Suprapubic skin (tissue), 4 donors: Measurements from ENCODE around the gene LIMD2. TPM values are rescaled to one million over a fixed set of nuclear protein-coding genes. Genes with fewer than 3 reads are reported as not detected.

Experiments
- DNase-seq, 2 donors: peaks; one replicate each; pipeline ENCODE4 v3.0.0-alpha.2; 2019; ENCODE audit warnings: low spot score in 2 of 2
- H3K27ac ChIP-seq: fragments of 200-600 bp; sonication (generic); one replicate; pipeline ENCODE4 v1.5.1; 2019
- H3K27me3 ChIP-seq: fragments of 200-600 bp; sonication (generic); one replicate; pipeline ENCODE4 v1.5.1; 2019
- H3K36me3 ChIP-seq: fragments of 200-600 bp; sonication (generic); one replicate; pipeline ENCODE4 v1.5.1; 2019
- H3K4me1 ChIP-seq: fragments of 200-600 bp; sonication (generic); one replicate; pipeline ENCODE4 v1.5.1; 2019
- H3K4me3 ChIP-seq: fragments of 200-600 bp; sonication (generic); one replicate; pipeline ENCODE4 v1.5.1; 2019; ENCODE audit warnings: mild to moderate bottlenecking
- H3K9me3 ChIP-seq: fragments of 200-600 bp; sonication (generic); one replicate; pipeline ENCODE4 v1.5.1; 2019
- EP300 ChIP-seq: sonication (generic); formaldehyde crosslinking; IDR thresholded peaks from one replicate; pipeline ENCODE4 v1.6.1; 2017; ENCODE audit warnings: antibody characterized with exemption
- POLR2A ChIP-seq, 2 donors: fragments of 450-650 bp; IDR thresholded peaks; one replicate each; pipeline ENCODE4 v1.6.1; 2017; ENCODE audit warnings: antibody characterized with exemption in 2 of 2, mild to moderate bottlenecking in 2 of 2, moderate library complexity in 2 of 2
- POLR2AphosphoS5 ChIP-seq, 3 donors: sonication (generic); formaldehyde crosslinking; IDR thresholded peaks; one replicate each; pipeline ENCODE4 v1.6.1; 2017; ENCODE audit warnings: antibody characterized with exemption in 3 of 3
- WGBS: methylation state at CpG from one replicate; pipeline ENCODE4 v1.1.5; 2018; 5-methylcytosine and 5-hydroxymethylcytosine counted together
- total RNA-seq, 4 donors: library from RNA; depleted of rRNA; stranded (reverse); fragments of >200 nt; gene quantifications; one replicate each; pipeline ENCODE4 v1.1.0, GENCODE V29; 2016
- TF ChIP-seq, protein P1 (sequence below), 2 donors: fragments of 200-600 bp in 1 of 2; fragments of 450-650 bp in 1 of 2; sonication (generic) in 1 of 2; IDR thresholded peaks; one replicate each; pipeline ENCODE4 v1.5.1; 2016 to 2019; ENCODE audit warnings: antibody characterized with exemption in 2 of 2, mild to moderate bottlenecking in 1 of 2, moderate library complexity in 1 of 2

LIMD2 gene
- total RNA-seq, 4 donors from 2014 or later = 5.0 to 9.4 (median 6.8) TPM

DNA sequence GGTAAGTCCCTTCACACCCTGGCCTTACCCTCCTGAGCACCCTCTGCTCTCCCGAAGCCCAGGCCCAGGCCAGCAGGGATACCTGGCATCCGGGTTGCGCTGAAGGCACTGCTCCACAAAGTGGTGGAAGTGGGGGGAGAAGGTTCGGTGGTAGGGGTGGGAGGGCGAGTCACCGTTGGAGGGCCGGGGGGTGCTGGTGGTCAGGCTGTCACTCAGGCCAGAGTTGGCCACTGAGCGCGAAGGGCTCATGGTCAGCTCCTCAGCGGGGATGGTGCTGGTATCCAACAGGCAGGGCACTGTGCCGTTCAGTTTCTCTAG lies 4.3 kb upstream of the LIMD2 start:
- peak in 1 of 2 donors; percentile 78 for DNase-seq
- TF ChIP-seq POLR2A (IDR thresholded peaks at IDR 0.05) (no peak), EP300 (no peak), POLR2AphosphoS5 (IDR thresholded peaks at IDR 0.05) (no peak)
- TF ChIP-seq, protein P1, sequence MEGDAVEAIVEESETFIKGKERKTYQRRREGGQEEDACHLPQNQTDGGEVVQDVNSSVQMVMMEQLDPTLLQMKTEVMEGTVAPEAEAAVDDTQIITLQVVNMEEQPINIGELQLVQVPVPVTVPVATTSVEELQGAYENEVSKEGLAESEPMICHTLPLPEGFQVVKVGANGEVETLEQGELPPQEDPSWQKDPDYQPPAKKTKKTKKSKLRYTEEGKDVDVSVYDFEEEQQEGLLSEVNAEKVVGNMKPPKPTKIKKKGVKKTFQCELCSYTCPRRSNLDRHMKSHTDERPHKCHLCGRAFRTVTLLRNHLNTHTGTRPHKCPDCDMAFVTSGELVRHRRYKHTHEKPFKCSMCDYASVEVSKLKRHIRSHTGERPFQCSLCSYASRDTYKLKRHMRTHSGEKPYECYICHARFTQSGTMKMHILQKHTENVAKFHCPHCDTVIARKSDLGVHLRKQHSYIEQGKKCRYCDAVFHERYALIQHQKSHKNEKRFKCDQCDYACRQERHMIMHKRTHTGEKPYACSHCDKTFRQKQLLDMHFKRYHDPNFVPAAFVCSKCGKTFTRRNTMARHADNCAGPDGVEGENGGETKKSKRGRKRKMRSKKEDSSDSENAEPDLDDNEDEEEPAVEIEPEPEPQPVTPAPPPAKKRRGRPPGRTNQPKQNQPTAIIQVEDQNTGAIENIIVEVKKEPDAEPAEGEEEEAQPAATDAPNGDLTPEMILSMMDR (IDR thresholded peaks at IDR 0.05) = no peak
- H3K36me3 ChIP-seq = peaks cover 57% of the 10 kb centered on the region
- no peaks in the 10 kb centered on the region for H3K27me3 ChIP-seq
- H3K9me3 ChIP-seq = no peaks in the 10 kb centered on the region
- H3K4me1 ChIP-seq = peaks cover 22% of the 10 kb centered on the region
- WGBS = 100% methylated on average over 3 of the region's 11 CpGs
- no peak overlapping the region for H3K4me3 ChIP-seq
- no peak overlapping the region for H3K27ac ChIP-seq

DNA sequence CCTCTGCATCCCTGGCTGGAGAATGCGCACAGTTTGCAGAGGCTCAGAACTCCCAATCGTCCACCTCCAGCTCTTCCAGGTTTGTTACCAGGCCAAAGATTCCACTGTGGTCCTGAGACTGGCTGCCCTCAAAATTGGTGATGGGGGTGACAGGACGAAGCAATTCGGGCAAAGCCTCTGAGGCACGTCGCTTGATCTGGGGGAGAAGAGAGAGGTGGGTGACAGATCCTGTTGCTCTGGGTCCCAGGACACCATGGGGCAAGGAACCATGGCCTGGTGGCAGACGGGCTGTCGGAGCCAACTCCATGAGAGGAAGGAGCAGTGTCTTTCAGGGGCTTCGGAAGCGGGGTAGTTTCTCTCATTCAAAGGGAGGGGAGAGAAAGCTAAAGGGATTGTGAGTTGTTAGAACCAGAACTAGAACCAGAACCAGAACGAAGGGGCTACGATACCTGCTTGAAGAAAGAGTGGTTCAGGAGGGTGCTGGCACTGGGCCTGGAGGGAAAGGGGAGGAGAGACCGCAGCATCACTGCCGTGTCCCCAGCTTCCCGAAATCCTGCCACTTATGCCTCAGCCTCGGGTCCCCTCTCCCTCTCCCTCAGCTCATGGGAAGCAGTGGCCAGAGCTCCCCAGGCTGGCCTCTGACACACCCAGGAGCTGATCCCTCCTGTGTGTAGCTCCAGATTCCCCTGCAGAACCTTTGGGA lies 3.8 kb upstream of the LIMD2 start:
- H3K4me1 ChIP-seq = peaks cover 27% of the 10 kb centered on the region
- no peak overlapping the region for H3K4me3 ChIP-seq
- 83% methylated on average over 16 of the region's 16 CpGs for WGBS
- DNase-seq = peak in 1 of 2 donors; percentile 71
- H3K9me3 ChIP-seq = no peaks in the 10 kb centered on the region
- TF ChIP-seq POLR2A (IDR thresholded peaks at IDR 0.05) = no peak
- TF ChIP-seq, protein P1 (IDR thresholded peaks at IDR 0.05) = no peak
- no peak for TF ChIP-seq EP300
- TF ChIP-seq POLR2AphosphoS5 (IDR thresholded peaks at IDR 0.05) = no peak
- H3K27ac ChIP-seq = no peak overlapping the region
- peaks cover 54% of the 10 kb centered on the region for H3K36me3 ChIP-seq
- H3K27me3 ChIP-seq = no peaks in the 10 kb centered on the region

DNA sequence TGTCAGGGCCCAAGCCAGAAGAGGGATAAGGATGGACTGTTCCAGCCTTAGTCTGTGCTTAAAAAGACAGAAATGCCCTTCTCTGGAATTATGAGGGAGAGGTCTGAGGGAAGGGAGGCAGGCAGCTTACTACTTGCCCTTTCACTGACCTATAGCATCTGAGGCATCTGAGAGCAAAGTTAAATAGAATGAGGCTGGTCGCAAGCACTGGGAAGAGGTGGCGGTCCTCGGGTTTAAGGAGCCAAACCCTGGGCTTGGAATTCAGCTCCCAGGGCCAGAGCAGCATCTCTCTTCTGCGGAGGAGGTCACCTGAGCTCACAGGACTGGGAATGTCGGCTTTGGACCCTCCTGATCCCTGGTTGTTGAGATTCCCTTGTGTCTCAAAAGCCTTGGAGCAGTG lies 3.1 kb upstream of the LIMD2 start:
- 87% methylated on average over 4 of the region's 5 CpGs for WGBS
- Histone ChIP-seq H3K36me3 (peaks cover 47% of the 10 kb centered on the region), H3K4me1 (peaks cover 34% of the 10 kb centered on the region)

DNA sequence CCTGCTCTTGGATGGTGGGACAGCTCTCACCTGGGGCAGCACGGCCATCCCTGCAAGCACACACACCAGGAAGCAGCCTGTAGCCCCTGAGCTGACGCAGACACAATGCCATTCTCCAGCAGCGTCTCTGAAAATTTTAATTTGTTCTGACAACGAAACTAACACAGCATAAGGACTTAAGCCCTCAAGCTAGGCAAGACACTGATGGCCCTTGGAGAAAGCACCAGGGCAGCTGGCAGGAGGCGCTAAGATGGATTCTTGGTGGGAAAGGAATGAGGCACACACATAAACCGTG lies 2.7 kb upstream of the LIMD2 start:
- H3K27ac ChIP-seq = no peak overlapping the region
- no peak overlapping the region for H3K4me3 ChIP-seq
- H3K9me3 ChIP-seq = no peaks in the 10 kb centered on the region

More for the DNA sequence above, 3.1 kb upstream of the LIMD2 start:
- H3K27ac ChIP-seq = no peak overlapping the region
- peak in 1 of 2 donors; percentile 48 for DNase-seq
- no peak for TF ChIP-seq EP300
- no peak for TF ChIP-seq POLR2A (IDR thresholded peaks at IDR 0.05)
- TF ChIP-seq POLR2AphosphoS5 (IDR thresholded peaks at IDR 0.05) = no peak
- TF ChIP-seq, protein P1 (IDR thresholded peaks at IDR 0.05) = no peak
- H3K4me3 ChIP-seq = no peak overlapping the region
- no peaks in the 10 kb centered on the region for H3K9me3 ChIP-seq
- no peaks in the 10 kb centered on the region for H3K27me3 ChIP-seq

More for the DNA sequence above, 2.7 kb upstream of the LIMD2 start:
- 83% methylated on average over 6 of the region's 6 CpGs for WGBS
- TF ChIP-seq, protein P1 (IDR thresholded peaks at IDR 0.05) = no peak
- TF ChIP-seq POLR2A (IDR thresholded peaks at IDR 0.05) (no peak), EP300 (no peak), POLR2AphosphoS5 (IDR thresholded peaks at IDR 0.05) (no peak)
- H3K27me3 ChIP-seq = no peaks in the 10 kb centered on the region
- DNase-seq = peak in 1 of 2 donors; percentile 53
- H3K36me3 ChIP-seq = peaks cover 45% of the 10 kb centered on the region
- peaks cover 38% of the 10 kb centered on the region for H3K4me1 ChIP-seq
